OCI-LY3 (cell line): ENCODE results near the gene TROAP.
A peak's percentile ranks its signal among the peaks of the same experiment; 100 is the strongest.

ENCODE experiments used
- H2AFZ ChIP-seq: fragments of 200-600, 300-600 bp; shearing (Covaris generic); 2 replicates; pipeline ENCODE4 v1.6.0; 2014; ENCODE audit warnings: antibody characterized with exemption, low read depth, low read length
- H3K27ac ChIP-seq: fragments of 200-600, 300-600 bp; sonication (generic); 2 replicates; pipeline ENCODE4 v1.5.1; 2014; ENCODE audit warnings: mild to moderate bottlenecking, low read length, moderate library complexity, mixed read lengths
- H3K27me3 ChIP-seq: fragments of 200-600, 300-600 bp; sonication (generic); 2 replicates; pipeline ENCODE4 v1.6.1; 2014; ENCODE audit warnings: low read depth, low read length, mixed read lengths
- H3K36me3 ChIP-seq: fragments of 200-600, 300-600 bp; sonication (generic); replicated peaks from 2 replicates; pipeline ENCODE3; 2014; ENCODE audit warnings: low read depth, low read length, mixed read lengths
- H3K4me1 ChIP-seq: fragments of 300-600, 200-600 bp; sonication (generic); 2 replicates; pipeline ENCODE4 v1.6.1; 2014; ENCODE audit warnings: low read length, mixed read lengths
- H3K4me2 ChIP-seq: fragments of 200-600, 300-600 bp; sonication (generic); 2 replicates; pipeline ENCODE4 v1.6.1; 2014; ENCODE audit warnings: low read length, mixed read lengths
- H3K4me3 ChIP-seq: fragments of 300-600, 200-600 bp; sonication (generic); 2 replicates; pipeline ENCODE4 v1.5.1; 2014; ENCODE audit warnings: antibody characterized with exemption, mild to moderate bottlenecking, low read length, moderate library complexity
- H3K79me2 ChIP-seq: fragments of 300-600, 200-600 bp; shearing (Covaris generic); 2 replicates; pipeline ENCODE4 v1.6.1; 2014; ENCODE audit warnings: mild to moderate bottlenecking, low read length, mixed read lengths
- H3K9ac ChIP-seq: fragments of 300-600, 200-600 bp; shearing (Covaris generic); 2 replicates; pipeline ENCODE4 v1.6.0; 2014; ENCODE audit warnings: mild to moderate bottlenecking, low read length, moderate library complexity
- H3K9me3 ChIP-seq: fragments of 200-600, 300-600 bp; shearing (Covaris generic); 2 replicates; pipeline ENCODE4 v1.6.1; 2014; ENCODE audit warnings: low read length, mixed read lengths; ENCODE audit not compliant: insufficient read depth
- H4K20me1 ChIP-seq: fragments of 200-600, 300-600 bp; sonication (generic); 2 replicates; pipeline ENCODE4 v1.6.1; 2016; ENCODE audit warnings: low read length, mixed read lengths; ENCODE audit not compliant: insufficient read depth
- CTCF ChIP-seq: fragments of 200-600, 300-600 bp; sonication (generic); IDR thresholded peaks from 2 replicates; pipeline ENCODE4 v1.5.1; 2014; ENCODE audit warnings: antibody characterized with exemption, low read length, low read depth
- EZH2phosphoT487 ChIP-seq: fragments of 200-600 bp; shearing (Covaris generic); IDR thresholded peaks from 2 replicates; pipeline ENCODE4 v1.6.1; 2018; ENCODE audit warnings: antibody characterized with exemption, mixed run types, low read depth

TROAP gene

GRCh38 chr12:49355913-49356312 lies 32.9 kb downstream of the TROAP start:
- no peak for TF ChIP-seq CTCF
- TF ChIP-seq EZH2phosphoT487 = no peak
- Histone ChIP-seq H3K27me3 (0 out of 2 replicates have a peak, but pooled peaks cover 3% of the 10 kb centered on the region), H3K79me2 (no peaks in the 10 kb centered on the region), H3K9ac (no peak overlapping the region), H3K4me1 (peaks cover 7% of the 10 kb centered on the region; the same call in 1 of the 2 replicates), H2AFZ (no peak overlapping the region), H3K4me3 (no peak overlapping the region), H3K9me3 (no peaks in the 10 kb centered on the region), H3K27ac (no peak overlapping the region), H3K4me2 (no peak overlapping the region), H4K20me1 (no peaks in the 10 kb centered on the region), H3K36me3 (no peaks in the 10 kb centered on the region)

DNA sequence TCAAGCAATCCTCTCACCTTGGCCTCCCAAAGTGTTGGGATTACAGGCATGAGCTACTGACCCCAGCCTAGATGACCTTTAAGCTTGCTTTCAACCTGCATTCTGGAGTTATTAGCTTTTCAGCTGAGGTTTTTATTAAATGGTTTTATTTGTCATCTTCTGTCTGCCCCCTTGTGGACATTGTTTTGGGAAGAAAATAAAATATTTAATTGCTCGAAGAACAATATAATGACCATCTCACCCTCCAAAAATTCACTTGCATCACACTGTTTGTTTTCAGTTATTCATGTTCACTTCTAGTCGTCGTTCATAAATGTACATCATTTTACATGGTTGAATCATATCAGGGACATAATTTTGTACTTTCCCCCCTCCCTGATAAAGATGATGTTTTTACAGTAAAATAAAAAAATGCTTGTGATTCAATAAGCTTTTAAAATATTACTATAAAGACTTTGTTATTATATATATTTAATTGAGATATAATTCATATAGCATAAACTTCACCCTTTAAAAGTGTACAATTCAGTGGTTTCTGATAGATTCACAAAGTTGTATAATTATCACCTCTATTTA lies 34.1 kb downstream of the TROAP start:
- 0 out of 2 replicates have a peak, but pooled peaks cover 3% of the 10 kb centered on the region for H3K27me3 ChIP-seq
- 0 out of 2 replicates have a peak overlapping the region, but pooled peaks have one; percentile 19 for H2AFZ ChIP-seq
- no peaks in the 10 kb centered on the region for H3K79me2 ChIP-seq
- H3K27ac ChIP-seq = no peak overlapping the region
- H3K9me3 ChIP-seq = no peaks in the 10 kb centered on the region
- peak overlapping the region; percentile 28 for H3K4me2 ChIP-seq
- H3K9ac ChIP-seq = no peak overlapping the region
- H3K36me3 ChIP-seq = no peaks in the 10 kb centered on the region
- no peaks in the 10 kb centered on the region for H4K20me1 ChIP-seq
- H3K4me3 ChIP-seq = 0 out of 2 replicates have a peak overlapping the region, but pooled peaks have one; percentile 21
- TF ChIP-seq CTCF (peak; percentile 62), EZH2phosphoT487 (no peak)
- peaks cover 7% of the 10 kb centered on the region; the same call in 1 of the 2 replicates for H3K4me1 ChIP-seq

GRCh38 chr12:49358483-49359141 lies 35.6 kb downstream of the TROAP start:
- no peaks in the 10 kb centered on the region for H3K36me3 ChIP-seq
- H3K9ac ChIP-seq = no peak overlapping the region
- TF ChIP-seq CTCF (peak; percentile 93), EZH2phosphoT487 (no peak)
- H3K27me3 ChIP-seq = no peaks in the 10 kb centered on the region
- no peak overlapping the region for H3K4me3 ChIP-seq
- H3K4me1 ChIP-seq = peaks cover 7% of the 10 kb centered on the region; the same call in 1 of the 2 replicates
- H3K9me3 ChIP-seq = no peaks in the 10 kb centered on the region
- H4K20me1 ChIP-seq = no peaks in the 10 kb centered on the region
- H3K4me2 ChIP-seq = peak overlapping the region; percentile 40
- H3K27ac ChIP-seq = no peak overlapping the region
- no peaks in the 10 kb centered on the region for H3K79me2 ChIP-seq
- no peak overlapping the region for H2AFZ ChIP-seq

DNA sequence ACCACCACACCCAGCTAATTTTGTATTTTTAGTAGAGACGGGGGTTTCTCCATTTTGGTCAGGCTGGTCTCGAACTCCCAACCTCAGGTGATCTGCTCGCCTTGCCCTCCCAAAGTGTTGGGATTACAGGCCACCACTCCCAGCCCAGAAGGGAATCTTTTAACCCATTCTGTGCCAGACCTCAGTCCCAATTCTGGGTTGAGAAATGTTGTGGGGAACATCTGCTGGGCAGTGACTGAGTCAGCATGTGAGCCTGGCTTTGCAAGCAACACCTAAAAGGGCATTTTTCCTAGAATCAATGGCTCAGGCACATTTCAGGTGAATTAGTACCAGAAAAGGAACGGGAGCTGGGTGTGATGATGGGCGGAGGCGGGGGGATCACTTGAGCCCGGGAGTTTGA lies 36.6 kb downstream of the TROAP start:
- Histone ChIP-seq H3K9ac (no peak overlapping the region), H4K20me1 (no peaks in the 10 kb centered on the region), H3K4me1 (peaks cover 7% of the 10 kb centered on the region; the same call in 1 of the 2 replicates), H3K4me2 (no peak overlapping the region), H3K4me3 (no peak overlapping the region), H3K27ac (no peak overlapping the region), H2AFZ (no peak overlapping the region), H3K36me3 (no peaks in the 10 kb centered on the region), H3K9me3 (no peaks in the 10 kb centered on the region), H3K79me2 (no peaks in the 10 kb centered on the region), H3K27me3 (no peaks in the 10 kb centered on the region)
- TF ChIP-seq CTCF = no peak
- TF ChIP-seq EZH2phosphoT487 = no peak
